Chondrocyte (in vitro differentiated cells): ENCODE data around the gene WBP4. TPM values are rescaled to one million over a fixed set of nuclear protein-coding genes. Genes with fewer than 3 reads are reported as not detected.
A peak's percentile ranks its signal among the peaks of the same experiment; 100 is the strongest.

ENCODE experiments used
- DNase-seq: peaks from one replicate; pipeline ENCODE4 v3.0.0; 2021; ENCODE audit warnings: mixed read lengths, low spot score
- H3K27ac Mint-ChIP-seq: one replicate; pipeline ENCODE4 v1.8.0; 2021; ENCODE audit warnings: mild to moderate bottlenecking, moderate library complexity, mixed read lengths; ENCODE audit not compliant: unreplicated experiment
- H3K27me3 Mint-ChIP-seq: 2 replicates; pipeline ENCODE4 v1.8.0; 2021; ENCODE audit warnings: low read depth, mixed read lengths
- H3K36me3 Mint-ChIP-seq: 2 replicates; pipeline ENCODE4 v1.8.0; 2021; ENCODE audit warnings: low read depth, mixed read lengths
- H3K4me1 Mint-ChIP-seq: 2 replicates; pipeline ENCODE4 v1.8.0; 2021; ENCODE audit warnings: low read depth, mild to moderate bottlenecking, mixed read lengths
- H3K4me3 Mint-ChIP-seq: one replicate; pipeline ENCODE4 v1.8.0; 2021; ENCODE audit warnings: mild to moderate bottlenecking, moderate library complexity, mixed read lengths; ENCODE audit not compliant: unreplicated experiment
- H3K9me3 Mint-ChIP-seq: 2 replicates; pipeline ENCODE4 v1.8.0; 2021; ENCODE audit warnings: low read depth, mixed read lengths
- CTCF ChIP-seq: fragments of 200-600 bp; sonication (generic); IDR thresholded peaks from 2 replicates; pipeline ENCODE4 v1.5.0; 2021; ENCODE audit warnings: antibody characterized with exemption, mild to moderate bottlenecking, moderate library complexity
- total RNA-seq: library from RNA; stranded (reverse); gene quantifications from 3 replicates; pipeline ENCODE4 v1.2.1, GENCODE V29; 2021

Gene WBP4
- total RNA-seq, 1 donor from 2014 or later = 5.8 TPM

GRCh38 chr13:41017159-41017558 is 44.1 kb upstream of the WBP4 start:
- Mint-ChIP-seq H3K9me3 (peaks cover 1% of the 10 kb centered on the region), H3K4me1 (peaks cover 32% of the 10 kb centered on the region), H3K4me3 (no peak overlapping the region), H3K36me3 (peaks cover 1% of the 10 kb centered on the region), H3K27me3 (no peaks in the 10 kb centered on the region), H3K27ac (no peak overlapping the region)
- no peak for DNase-seq
- no peak for TF ChIP-seq CTCF

GRCh38 chr13:41017817-41018601 is 43.3 kb upstream of the WBP4 start:
- peak overlapping the region; percentile 6 for H3K4me3 Mint-ChIP-seq
- peaks cover 32% of the 10 kb centered on the region for H3K4me1 Mint-ChIP-seq
- peak overlapping the region; percentile 27 for H3K27ac Mint-ChIP-seq
- H3K36me3 Mint-ChIP-seq = peaks cover 1% of the 10 kb centered on the region
- peaks cover 2% of the 10 kb centered on the region for H3K9me3 Mint-ChIP-seq
- DNase-seq = no peak
- H3K27me3 Mint-ChIP-seq = no peaks in the 10 kb centered on the region
- TF ChIP-seq CTCF = no peak

- Mint-ChIP-seq H3K27me3 (no peaks in the 10 kb centered on the region), H3K4me1 (peaks cover 32% of the 10 kb centered on the region), H3K36me3 (peaks cover 1% of the 10 kb centered on the region), H3K4me3 (peak overlapping the region; percentile 46), H3K9me3 (peaks cover 2% of the 10 kb centered on the region), H3K27ac (peak overlapping the region; percentile 80)
- no peak for TF ChIP-seq CTCF
- no peak for DNase-seq
These were observed 42.7 kb upstream of the WBP4 start for GRCh38 chr13:41018602-41018948.

- Mint-ChIP-seq H3K27me3 (no peaks in the 10 kb centered on the region), H3K4me1 (peaks cover 32% of the 10 kb centered on the region), H3K4me3 (peak within 1 kb of the TSS; percentile 46), H3K36me3 (peaks cover 1% of the 10 kb centered on the region), H3K9me3 (peaks cover 2% of the 10 kb centered on the region), H3K27ac (peak within 1 kb of the TSS; percentile 80)
- no peak for DNase-seq
- no peak for TF ChIP-seq CTCF
These were observed 42.3 kb upstream of the WBP4 start, which contains the start of gene ELF1 for GRCh38 chr13:41019011-41019487. Gene ELF1, minus strand, starts transcription at chr13:41019316. Its CDS starts 37,262 bp downstream, at chr13:40982054.

GRCh38 chr13:41019578-41020347 is 41.5 kb upstream of the WBP4 start:
- no peak for TF ChIP-seq CTCF
- DNase-seq = no peak
- Mint-ChIP-seq H3K4me1 (peaks cover 32% of the 10 kb centered on the region), H3K9me3 (peaks cover 2% of the 10 kb centered on the region), H3K27ac (no peak overlapping the region), H3K27me3 (no peaks in the 10 kb centered on the region), H3K4me3 (no peak overlapping the region), H3K36me3 (peaks cover 1% of the 10 kb centered on the region)
